HG03095 (cell line): ENCODE results near the gene FHL1.
"Not testable (repeated sequence)": the region's sequence is repeated elsewhere in the genome, so short reads cannot be mapped to it uniquely, and the experiment has no call there.

ENCODE experiments used
- ATAC-seq: cut with Tn5 transposase; IDR thresholded peaks from one replicate; pipeline ENCODE4 v1.9.1; 2021; ENCODE audit warnings: moderate library complexity; ENCODE audit not compliant: unreplicated experiment

FHL1 gene

DNA sequence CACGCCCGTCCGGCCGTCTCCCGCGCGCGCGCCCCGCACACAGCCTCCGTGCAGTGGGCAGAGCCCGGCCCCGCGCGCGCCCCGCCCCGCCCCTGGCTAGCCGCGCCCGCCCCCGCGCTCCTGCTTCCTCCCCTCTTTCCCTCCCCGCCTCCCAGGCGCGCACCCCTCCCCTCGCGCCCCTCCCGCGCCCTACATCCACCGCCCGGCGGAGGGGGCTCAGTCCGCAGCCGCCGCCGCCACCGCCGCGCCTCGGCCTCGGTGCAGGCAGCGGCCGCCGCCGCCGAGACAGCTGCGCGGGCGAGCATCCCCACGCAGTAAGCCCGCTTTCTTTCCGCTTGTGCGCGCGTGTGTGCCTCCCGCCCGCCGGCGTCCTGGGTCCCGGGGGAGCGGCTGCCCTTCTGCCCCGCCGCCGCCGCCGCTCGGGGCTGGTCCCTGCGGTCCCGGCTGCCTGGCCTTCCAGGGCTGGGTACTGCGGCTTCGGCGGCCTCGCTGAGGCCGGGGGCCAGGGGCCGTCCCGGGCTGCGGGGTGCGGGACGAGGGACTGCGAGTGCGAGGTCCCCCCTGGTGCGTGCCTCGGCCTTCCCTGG lies at the start of gene FHL1:
Gene FHL1 (plus strand): TSS at position 219 of the 587 bp plus-strand sequence.
- ATAC-seq: no peak

DNA sequence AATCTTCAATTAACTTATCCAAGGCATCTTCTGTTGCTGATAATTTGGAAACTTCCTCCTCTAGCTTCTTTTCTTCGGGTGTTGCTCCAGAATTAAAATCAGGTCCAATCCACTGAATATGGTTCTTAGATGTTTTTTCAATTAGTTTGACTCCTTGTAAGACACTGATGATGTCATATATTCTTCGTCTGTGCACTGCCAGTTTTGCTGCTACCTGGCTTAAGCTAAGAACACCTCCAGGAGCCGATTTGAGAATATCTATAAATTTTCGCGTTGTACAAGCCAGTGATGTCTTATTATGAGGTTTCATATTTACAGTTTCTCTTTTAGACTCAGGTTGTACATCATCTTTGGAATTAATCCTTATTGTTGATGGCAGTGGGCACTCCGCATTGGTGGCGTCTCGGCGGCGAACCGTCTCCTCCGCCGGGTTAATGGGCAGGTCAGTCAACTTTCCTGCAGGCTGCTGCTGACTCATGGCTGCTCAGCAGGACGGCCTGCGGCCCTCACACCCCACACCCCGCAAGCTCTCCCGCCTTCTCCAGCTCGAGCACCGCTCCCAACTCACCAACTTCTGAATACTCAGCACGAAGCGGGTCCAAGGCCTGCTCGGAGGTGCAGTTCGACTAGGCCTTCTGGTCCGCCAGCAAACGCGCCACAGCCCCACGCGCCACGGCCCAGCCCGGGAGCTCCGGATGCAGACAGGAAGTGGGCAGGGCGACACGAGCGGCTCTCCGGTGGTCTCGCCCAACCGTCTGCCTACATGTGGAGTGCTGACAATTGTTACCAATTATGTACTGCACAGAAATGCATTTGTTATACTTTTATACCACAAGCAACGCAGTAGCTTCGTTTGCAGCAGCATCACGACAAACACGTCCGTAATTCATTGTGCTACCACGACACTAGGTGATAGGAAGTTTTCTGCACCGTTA lies 49.2 kb upstream of the FHL1 start:
- ATAC-seq: no peak

DNA sequence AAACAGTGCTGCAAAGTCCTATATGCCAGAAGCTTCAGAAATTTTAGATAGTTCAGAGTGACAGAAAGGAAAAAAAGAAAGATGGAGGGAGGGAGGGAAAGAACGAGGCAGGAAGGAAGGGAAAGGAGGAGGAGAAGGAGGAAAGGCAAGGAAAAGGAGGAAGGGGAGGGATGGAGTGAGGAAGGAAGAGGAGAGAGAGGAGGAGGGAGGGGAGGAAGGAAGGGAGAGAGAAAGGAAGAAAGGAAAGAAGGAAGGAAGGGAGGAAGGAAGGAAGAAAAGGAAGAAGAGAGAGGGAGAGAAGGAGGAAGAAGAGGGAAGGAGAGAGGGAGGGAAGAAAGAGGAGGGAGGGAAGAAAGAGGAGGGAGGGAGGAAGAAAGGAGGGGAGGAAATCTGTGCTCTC lies 42.4 kb upstream of the FHL1 start:
- ATAC-seq: no peak

DNA sequence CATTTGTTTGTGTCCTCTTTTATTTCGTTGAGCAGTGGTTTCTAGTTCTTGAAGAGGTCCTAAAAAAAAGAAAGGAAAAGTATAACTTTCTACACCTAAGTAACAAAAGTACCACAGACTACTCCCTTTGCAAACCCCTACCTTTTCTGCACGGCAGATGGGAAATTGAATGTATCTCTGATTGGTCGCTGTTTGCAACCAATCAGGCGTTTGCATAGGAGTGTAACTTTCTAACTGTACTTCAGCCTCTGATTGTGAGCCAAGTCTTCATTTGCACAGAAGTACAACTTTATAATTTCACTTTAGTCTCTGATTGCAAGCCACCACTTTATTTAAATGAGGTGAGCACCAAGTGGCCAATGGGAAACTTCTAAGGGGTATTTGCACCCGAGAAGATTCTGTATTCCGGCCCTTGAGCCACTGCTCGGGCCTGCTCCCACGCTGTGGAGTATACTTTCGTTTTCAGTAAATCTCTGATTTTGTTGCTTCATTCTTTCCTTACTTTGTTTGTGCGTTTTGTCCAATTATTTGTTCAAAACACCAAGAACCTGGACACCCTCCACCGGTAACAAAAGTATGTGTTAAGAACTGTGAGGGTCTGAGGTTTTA lies 40.3 kb upstream of the FHL1 start:
- no peak for ATAC-seq

DNA sequence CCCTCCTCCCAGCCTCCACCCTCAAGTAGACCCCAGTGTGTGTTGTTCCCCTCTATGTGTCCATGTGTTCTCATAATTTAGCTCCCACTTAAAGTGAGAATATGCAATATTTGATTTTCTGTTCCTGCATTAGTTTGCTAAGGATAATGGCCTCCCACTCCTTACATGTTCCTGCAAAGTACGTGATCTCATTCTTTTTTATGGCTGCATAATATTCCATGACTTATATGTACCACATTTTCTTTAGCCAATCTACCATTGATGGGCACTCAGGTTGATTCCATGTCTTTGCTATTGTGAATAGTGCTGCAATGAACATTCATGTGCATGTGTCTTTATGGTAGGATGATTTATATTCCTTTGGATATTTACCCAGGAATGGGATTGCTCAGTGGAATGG lies 38.4 kb upstream of the FHL1 start:
- ATAC-seq: not testable (repeated sequence)

DNA sequence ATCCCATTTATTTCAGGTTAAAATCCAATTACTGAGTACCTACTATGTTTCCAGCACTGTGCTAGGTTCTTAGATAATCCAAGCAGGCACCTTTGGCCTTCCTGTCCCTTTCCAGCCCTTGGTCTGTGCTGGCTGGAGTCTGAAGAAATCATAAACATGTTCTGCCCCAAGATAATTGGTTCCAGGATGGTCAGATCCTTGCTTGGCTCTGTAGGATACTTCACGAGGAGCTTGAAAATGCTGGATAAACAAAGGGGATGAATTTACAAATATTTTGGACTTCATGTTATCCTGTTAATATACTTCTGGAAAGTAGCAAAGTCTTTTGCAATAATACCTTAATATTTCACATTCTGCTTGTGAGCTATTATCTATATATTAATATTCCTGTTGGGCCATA lies 35.0 kb upstream of the FHL1 start:
- no peak for ATAC-seq

DNA sequence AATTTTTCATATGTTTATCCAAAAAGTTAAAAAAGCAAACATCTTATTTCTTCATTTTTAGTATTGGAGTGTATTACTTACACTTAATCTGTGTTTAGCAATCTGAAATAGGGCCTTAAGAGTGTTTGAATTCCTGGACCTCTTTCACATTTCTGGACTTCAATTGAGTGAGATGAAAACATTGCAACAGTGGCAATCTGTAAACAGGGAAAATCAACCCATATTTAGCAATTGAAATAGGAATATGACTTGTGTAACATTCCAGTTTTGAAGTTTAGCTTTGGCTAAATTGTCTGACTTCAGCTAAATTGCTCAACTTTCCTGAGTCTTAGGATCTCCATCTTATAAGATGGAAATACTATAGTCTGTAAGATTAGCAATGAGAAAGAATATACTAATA lies 34.6 kb upstream of the FHL1 start:
- no peak for ATAC-seq

DNA sequence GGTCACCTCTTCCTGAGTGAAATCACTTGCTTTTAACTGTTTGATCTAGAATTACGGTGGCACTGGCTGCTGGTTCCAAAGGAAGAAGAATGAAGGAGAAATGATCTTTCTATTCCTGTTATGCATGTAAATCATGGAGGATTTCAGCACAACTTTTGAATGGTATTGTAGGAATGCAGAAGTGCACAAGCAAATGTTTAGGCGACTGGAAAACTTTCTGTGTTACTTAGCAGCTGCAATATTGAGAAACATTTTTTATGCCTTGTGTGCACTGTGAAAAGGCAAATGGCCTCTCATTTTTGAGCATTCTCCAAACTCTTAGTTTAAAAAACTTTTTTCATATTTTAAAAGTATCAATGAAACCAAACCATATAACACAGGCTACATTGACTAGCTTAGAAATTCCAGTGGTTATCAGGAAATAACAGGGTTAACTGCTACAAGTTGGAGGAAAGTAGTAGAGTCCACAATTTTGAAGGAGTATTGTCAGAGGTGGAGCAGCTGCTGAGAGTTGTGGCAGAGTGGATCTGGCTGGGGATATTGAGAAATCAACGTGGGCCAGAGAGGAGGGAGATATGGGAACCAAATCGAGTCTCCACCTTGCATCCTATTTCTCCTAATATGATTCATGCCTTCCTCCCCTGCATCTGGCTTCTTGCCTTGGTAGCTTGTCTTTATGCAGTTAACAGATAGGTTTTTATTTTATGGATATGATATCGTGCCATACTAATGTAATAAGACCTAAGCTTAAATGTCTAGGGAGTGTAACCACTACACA lies 32.0 kb upstream of the FHL1 start:
- no peak for ATAC-seq

DNA sequence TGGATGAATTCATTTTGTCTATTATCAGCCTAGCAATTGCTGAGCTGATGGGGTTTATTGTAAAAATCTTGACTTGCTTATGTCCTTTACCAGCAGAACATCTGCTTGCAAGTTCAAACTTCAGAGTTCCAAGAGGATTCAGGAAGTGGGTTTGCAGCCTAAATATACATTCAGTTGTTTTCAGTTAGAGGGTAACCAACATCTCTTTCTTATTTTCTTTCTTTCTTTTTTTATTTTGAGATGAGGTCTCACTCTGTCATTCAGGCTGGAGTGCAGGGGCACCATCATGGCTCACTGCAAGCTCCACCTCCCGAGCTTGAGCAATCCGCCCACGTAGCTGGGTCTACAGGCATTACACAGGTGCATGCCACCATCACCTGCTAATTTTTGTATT lies 31.4 kb upstream of the FHL1 start:
- no peak for ATAC-seq

DNA sequence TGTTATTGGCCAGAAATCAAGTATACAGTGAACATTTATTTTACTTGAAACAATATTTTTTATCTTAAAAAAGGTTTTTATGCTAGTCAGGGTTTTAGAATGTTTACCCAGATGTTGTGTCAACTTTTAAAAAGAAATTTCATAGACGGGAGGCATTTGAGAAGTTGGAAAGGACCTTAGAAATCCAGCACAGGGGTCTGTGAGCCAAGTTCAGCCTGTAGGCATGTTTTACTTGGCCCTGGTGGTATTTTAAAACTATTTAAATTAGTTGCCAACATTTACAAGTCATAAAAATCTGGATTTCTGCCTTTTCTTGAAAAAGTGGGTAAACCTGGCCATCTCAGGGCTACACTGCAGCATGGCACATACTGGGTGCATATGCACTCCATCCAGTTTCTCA lies 25.5 kb upstream of the FHL1 start:
- ATAC-seq: no peak

DNA sequence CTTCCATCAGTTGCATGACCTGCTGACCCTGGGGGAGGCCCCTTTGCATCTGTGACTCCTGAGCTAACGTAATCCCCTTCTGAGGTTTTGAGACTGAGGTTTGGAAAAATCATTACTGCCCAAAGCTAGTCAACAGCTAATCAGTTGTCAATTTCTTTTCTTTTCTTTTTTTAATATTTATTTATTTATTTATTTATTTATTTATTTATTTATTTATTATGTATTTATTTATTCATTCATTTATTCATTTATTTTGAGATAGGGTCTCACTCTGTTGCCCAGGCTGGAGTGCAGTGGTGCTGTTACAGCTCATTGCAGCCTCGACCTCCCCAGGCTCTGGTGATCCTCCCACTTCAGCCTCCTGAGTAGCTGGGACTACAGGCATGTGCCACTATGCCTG lies 25.1 kb upstream of the FHL1 start:
- ATAC-seq: no peak

DNA sequence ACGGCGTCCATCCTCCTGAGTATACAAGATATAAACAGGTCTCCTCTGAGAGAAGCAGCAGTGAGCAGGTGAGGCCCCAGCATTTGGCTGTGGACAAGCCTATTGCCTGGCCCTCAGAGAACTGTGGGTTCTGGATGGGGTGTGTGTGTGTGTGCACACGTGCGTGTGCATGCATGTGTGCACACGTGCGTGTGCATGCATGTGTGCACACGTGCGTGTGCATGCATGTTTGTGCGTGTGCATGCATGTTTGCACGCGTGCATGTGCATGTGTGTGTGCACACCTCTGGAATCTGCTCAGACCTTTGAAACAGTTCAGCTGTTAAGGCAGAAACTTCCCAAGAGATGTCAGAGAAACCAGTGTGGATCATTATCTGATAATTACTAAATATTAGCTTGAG lies 22.2 kb upstream of the FHL1 start:
- no peak for ATAC-seq

DNA sequence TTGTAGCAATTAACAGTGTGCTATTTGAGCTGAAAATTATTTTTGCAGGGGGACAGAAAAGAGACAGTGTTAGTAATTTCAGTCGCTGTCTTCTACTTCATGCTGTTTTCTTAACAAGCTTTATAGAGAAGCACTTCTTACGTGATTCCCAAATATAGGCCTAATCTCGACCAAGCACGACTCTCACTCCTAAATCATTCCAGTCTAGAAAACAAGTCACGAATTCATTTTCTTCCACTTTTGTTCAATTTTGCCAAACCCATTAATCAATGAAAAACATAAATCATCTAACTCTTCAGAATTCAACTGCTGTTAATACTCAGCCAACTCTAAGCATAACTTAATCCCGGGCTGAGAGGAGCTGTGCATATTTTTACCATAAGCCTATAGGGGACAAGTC lies 21.0 kb upstream of the FHL1 start:
- no peak for ATAC-seq

DNA sequence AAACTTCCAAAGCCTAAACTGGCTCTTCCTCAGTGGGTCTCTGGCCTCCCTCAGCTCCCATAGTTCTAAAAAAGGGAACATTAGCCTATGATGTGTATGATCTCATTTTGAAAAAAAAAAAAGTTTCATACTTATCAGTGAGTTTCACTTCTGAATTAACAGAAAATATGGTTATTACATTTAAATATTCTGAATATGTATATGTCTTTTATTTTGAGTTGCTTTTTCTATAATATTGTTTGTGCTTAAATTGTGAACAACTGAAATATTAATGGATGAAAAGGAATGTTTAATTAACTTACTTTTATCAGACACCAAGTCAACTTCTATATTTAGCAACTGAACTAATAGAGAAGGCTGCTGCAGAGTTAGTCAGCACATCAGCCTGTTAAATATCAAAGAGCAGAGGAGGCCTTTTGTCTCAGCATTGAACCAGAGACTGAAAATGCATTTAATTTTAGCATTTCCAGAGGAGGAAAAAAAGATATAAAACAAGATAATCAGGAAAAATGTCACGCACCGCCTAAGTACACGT lies 20.4 kb upstream of the FHL1 start:
- no peak for ATAC-seq

DNA sequence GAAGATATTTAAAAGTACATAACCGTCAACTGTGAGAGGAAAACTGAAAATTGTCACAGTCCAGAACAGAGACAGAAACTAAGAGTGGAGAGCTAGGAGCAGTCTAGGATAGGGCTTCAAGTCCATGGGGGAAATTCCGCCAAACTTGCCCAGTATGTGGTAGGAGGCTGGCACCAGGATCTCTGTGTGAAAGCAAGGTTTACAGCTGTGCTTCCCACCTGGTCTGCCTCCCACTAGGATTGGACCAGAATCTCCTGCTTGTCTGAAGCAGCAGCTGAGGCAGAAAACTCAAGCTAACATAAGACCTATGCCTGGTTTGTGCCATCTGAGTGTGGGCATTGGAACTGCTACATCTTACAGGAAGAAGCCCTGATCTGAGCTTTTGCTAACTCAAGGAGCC lies 18.6 kb upstream of the FHL1 start:
- no peak for ATAC-seq

DNA sequence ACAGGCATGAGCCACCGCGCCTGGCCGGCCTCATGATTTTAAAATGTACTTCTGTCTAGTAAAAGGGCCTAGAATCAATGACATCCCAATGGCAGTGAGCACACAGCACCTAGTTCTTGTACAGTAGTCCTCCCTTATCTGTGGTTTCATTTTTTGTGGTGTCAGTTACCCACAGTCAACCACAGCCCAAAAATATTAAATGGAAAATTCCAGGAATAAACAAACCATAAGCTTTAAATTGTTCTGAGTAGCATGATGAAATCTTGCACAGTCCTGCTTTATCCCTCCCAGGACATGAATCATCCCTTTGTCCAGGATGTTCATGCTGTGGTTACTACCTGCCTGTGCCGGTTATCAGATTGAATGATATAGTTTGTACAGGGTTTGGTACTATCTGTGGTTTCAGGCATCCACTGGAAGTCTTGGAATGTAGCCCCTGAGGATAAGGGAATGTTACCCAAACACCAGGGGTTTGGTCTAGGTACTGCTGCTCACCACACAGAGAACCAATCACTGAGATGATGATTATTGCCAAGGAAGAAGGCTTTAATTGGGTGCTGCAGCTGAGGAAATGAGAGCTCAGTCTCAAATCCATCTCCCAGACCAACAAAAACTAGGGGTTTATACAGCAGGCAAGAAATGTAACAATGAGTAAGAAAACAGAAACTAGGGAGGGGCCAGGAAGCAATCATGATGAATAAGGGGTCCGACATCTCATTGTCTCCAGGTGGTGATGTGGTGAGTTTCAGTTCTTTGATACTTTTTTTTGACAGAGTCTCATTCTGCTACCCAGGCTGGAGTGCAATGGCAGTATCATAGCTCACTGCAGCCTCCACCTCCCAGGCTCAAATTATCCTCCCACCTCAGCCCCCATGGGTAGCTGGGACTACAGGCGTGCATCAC lies 16.2 kb upstream of the FHL1 start:
- ATAC-seq: no peak

DNA sequence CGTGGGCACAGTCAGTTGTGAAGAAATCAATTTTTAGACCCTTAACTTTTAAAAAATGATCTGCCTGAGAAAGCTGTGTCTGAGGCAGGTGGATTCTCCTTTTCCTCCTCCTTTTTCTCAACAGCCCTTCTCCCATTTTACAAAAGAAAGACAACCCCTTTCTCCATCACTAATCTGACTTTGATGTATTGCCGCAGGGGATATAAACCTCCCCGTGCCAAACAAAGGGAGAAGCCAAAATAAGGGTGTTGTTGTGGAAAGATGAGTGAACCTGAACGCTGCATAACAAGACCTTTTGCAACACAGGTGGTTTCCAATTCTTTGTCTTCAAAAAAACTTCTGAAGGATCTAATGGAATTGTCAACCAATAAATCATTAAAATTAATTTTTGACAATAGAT lies 8.4 kb upstream of the FHL1 start:
- no peak for ATAC-seq

DNA sequence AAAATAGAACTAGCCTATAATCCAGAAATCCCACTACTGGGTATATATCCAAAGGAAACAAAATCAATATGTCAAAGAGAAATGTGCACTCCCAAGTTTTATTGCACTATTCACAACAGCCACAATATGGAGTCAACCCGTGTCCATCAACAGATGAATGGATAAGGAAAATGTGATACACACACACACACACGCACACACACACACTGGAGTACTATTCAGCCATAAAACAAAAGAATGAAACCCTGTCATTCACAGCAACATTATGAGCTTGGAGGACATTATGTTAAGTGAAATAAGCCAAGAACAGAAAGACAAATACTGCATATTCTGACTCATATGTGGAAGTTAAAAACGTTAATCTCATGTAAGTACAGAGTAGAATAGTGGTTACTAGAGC lies 5.8 kb upstream of the FHL1 start:
- ATAC-seq: no peak

DNA sequence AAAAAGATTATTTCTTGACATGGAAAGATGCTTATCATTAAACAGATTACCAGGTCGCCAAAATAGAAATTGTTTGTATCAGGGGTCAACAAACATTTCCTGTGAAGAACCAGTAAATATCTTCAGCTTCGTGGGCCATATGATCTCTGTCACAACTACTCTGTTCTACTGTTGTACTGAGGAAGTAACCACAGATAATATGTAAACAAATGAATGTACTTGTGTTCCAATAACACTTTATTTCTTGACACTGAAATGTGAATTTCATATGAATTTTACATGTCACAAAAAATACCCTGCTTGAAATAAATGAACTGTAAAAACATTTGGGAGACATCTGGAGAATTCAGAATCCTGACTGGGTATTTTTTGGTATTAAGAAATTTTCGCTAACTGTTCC lies 4.7 kb upstream of the FHL1 start:
- no peak for ATAC-seq

DNA sequence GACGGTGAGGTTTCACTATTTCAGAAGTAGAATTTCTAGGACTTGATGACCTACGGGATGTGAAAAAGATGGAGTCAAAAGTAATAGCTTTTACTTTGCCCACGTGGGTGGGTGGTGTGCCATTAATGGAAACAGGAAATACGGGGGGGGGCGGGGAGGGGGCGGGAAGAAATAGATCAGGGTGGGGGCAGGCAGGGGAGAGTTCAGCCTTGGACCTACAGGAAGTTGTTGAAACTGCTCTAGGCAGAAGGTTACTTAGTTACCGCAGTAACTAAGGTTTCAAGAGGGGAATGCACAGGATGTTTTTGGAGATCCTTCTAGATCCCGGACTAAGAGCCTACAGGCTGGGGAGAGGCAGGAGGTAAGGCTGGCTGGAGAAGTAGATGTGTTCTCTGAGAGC lies 3.6 kb upstream of the FHL1 start:
- ATAC-seq: no peak
